Neural cell (in vitro differentiated cells): ENCODE measurements around the gene ATXN2.

ENCODE experiments used
- EP300 ChIP-seq: fragments of 450-650 bp; conservative IDR thresholded peaks from 2 replicates; pipeline ENCODE4 v1.6.1; 2014; ENCODE audit warnings: antibody characterized with exemption, mild to moderate bottlenecking, moderate library complexity; ENCODE audit not compliant: poor library complexity, severe bottlenecking
- EZH2 ChIP-seq: fragments of 200-600, 300-800 bp; shearing (Covaris generic), sonication (generic); IDR thresholded peaks from 2 replicates; pipeline ENCODE4 v1.6.1; 2014; ENCODE audit warnings: antibody characterized with exemption, low read length, borderline replicate concordance, mild to moderate bottlenecking; ENCODE audit not compliant: insufficient read depth, poor library complexity, severe bottlenecking
- MXI1 ChIP-seq: fragments of 450-650 bp; conservative IDR thresholded peaks from 2 replicates; pipeline ENCODE4 v1.6.1; 2014; ENCODE audit warnings: antibody characterized with exemption, mild to moderate bottlenecking; ENCODE audit not compliant: poor library complexity, severe bottlenecking
- POLR2AphosphoS5 ChIP-seq: IDR thresholded peaks from 2 replicates; pipeline ENCODE4 v1.6.1; 2012
- RAD21 ChIP-seq: fragments of 450-650 bp; conservative IDR thresholded peaks from 2 replicates; pipeline ENCODE4 v1.6.1; 2014; ENCODE audit warnings: antibody characterized with exemption, mild to moderate bottlenecking, moderate library complexity
- SMC3 ChIP-seq: fragments of 450-650 bp; conservative IDR thresholded peaks from 2 replicates; pipeline ENCODE4 v1.6.1; 2014; ENCODE audit warnings: antibody characterized with exemption, mild to moderate bottlenecking, moderate library complexity; ENCODE audit not compliant: poor library complexity
- TAF1 ChIP-seq: IDR thresholded peaks from 2 replicates; pipeline ENCODE4 v1.6.1; 2012; ENCODE audit warnings: low read depth
- TF ChIP-seq, protein P1 (sequence below): fragments of 450-650 bp; IDR thresholded peaks from 2 replicates; pipeline ENCODE4 v1.5.1; 2014; ENCODE audit warnings: antibody characterized with exemption, mild to moderate bottlenecking, moderate library complexity; ENCODE audit not compliant: poor library complexity, severe bottlenecking
- TF ChIP-seq, protein P2 (sequence below): IDR thresholded peaks from 2 replicates; pipeline ENCODE4 v1.6.1; 2012; ENCODE audit warnings: borderline replicate concordance

DNA sequence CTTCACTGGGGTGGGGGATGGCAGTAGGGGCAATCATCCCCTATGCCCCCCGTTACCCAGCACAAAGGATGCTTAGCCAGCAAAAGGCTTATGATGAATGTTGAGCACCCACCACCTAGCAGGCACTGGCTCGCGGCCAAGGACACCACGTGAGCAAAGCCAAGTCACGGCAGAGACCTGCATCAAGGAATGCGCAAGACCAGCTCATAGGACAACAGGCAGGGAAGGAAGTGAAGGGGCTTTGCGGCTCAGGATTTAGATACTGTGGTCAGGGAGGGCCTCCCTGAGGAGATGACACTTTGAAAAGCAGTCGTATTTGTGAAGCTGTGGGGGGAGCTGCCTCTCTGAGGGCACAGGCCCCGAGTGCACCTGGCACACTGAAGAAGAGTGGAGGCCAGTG lies 160.6 kb downstream of the ATXN2 start:
- TF ChIP-seq, protein P1, sequence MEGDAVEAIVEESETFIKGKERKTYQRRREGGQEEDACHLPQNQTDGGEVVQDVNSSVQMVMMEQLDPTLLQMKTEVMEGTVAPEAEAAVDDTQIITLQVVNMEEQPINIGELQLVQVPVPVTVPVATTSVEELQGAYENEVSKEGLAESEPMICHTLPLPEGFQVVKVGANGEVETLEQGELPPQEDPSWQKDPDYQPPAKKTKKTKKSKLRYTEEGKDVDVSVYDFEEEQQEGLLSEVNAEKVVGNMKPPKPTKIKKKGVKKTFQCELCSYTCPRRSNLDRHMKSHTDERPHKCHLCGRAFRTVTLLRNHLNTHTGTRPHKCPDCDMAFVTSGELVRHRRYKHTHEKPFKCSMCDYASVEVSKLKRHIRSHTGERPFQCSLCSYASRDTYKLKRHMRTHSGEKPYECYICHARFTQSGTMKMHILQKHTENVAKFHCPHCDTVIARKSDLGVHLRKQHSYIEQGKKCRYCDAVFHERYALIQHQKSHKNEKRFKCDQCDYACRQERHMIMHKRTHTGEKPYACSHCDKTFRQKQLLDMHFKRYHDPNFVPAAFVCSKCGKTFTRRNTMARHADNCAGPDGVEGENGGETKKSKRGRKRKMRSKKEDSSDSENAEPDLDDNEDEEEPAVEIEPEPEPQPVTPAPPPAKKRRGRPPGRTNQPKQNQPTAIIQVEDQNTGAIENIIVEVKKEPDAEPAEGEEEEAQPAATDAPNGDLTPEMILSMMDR, result no peak
- TF ChIP-seq, protein P2, sequence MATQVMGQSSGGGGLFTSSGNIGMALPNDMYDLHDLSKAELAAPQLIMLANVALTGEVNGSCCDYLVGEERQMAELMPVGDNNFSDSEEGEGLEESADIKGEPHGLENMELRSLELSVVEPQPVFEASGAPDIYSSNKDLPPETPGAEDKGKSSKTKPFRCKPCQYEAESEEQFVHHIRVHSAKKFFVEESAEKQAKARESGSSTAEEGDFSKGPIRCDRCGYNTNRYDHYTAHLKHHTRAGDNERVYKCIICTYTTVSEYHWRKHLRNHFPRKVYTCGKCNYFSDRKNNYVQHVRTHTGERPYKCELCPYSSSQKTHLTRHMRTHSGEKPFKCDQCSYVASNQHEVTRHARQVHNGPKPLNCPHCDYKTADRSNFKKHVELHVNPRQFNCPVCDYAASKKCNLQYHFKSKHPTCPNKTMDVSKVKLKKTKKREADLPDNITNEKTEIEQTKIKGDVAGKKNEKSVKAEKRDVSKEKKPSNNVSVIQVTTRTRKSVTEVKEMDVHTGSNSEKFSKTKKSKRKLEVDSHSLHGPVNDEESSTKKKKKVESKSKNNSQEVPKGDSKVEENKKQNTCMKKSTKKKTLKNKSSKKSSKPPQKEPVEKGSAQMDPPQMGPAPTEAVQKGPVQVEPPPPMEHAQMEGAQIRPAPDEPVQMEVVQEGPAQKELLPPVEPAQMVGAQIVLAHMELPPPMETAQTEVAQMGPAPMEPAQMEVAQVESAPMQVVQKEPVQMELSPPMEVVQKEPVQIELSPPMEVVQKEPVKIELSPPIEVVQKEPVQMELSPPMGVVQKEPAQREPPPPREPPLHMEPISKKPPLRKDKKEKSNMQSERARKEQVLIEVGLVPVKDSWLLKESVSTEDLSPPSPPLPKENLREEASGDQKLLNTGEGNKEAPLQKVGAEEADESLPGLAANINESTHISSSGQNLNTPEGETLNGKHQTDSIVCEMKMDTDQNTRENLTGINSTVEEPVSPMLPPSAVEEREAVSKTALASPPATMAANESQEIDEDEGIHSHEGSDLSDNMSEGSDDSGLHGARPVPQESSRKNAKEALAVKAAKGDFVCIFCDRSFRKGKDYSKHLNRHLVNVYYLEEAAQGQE, result no peak
- TF ChIP-seq MXI1 (no peak), EP300 (no peak), EZH2 (no peak), POLR2AphosphoS5 (no peak), TAF1 (no peak), RAD21 (no peak), SMC3 (no peak)
